HFF-Myc (cell line): Measurements from ENCODE around the gene DNAH8.

ENCODE experiments used
- DNase-seq: peaks from one replicate; pipeline ENCODE4 v3.0.0-alpha.2; 2011; ENCODE audit warnings: low read depth; ENCODE audit errors: extremely low read depth
- H3K4me3 ChIP-seq: replicated peaks from 2 replicates; pipeline ENCODE4 v1.5.1; 2011; ENCODE audit warnings: low read depth, mild to moderate bottlenecking, control low read depth, low read length
- CTCF ChIP-seq: IDR thresholded peaks from 2 replicates; pipeline ENCODE4 v1.5.1; 2012; ENCODE audit warnings: mild to moderate bottlenecking, low read depth, low read length, control low read depth; ENCODE audit errors: missing control alignments

DNAH8 gene

GRCh38 chr6:38806833-38807232 lies 91.7 kb downstream of the DNAH8 start:
- no peak for DNase-seq
- TF ChIP-seq CTCF = no peak
- no peak overlapping the region for H3K4me3 ChIP-seq

DNA sequence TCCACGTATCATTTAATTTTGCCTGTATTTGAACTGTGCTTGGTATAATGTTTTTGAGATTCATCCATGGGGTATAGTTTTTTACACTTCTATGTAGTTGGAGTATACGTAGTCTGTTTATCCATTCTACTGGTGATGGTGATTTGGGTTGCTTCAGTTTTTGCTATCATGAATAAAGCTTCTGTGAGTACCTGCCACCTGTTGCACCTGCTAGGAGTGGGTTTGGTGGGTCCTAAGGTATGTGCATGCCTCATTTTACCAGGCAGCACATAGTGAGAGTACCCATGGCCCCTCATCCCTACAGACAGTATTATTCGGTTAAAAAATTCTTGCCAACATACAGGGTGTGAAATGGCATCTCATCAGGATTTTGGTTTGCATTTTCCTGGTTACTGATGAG lies 92.9 kb downstream of the DNAH8 start:
- no peak for TF ChIP-seq CTCF
- H3K4me3 ChIP-seq = no peak overlapping the region
- no peak for DNase-seq

DNA sequence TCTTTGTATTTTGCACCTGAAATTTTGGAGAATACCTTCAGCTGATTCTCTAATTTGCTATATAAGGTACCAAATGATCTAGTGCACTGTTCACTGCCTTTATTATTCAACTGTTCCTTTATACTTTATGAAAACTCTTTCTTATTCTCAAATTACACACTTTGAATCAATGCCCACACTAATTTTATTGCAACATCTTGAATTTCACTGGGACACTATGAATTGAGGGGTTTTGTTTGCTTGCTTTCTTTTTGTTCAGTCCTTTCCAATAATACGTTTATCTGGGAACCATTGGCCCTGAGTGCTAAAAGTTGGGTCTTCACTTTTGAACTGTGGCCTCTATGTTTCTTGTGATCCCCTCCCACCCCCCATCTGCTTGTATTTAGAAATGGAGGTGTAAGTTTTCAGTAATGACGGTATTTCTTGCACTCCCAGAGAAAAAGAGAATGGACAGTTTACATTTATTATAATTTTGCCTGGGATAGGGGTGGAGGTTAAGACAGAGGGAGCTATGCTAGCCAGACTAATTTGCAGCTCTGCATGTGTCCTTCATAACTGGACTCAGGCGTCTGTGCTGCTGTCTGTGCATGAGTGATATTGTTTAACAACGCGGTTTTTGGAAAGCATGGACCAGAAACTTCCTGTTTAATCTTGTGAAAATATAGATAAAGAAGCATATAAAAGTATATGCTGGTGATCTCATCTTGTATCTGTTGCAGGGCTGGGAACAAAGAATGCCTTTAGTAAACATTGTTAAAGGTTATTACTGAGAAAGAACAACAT lies 98.1 kb downstream of the DNAH8 start:
- no peak for DNase-seq
- no peak for TF ChIP-seq CTCF
- H3K4me3 ChIP-seq = no peak overlapping the region

GRCh38 chr6:38814761-38815160 lies 99.7 kb downstream of the DNAH8 start:
- no peak for TF ChIP-seq CTCF
- no peak for DNase-seq
- H3K4me3 ChIP-seq = no peak overlapping the region

DNA sequence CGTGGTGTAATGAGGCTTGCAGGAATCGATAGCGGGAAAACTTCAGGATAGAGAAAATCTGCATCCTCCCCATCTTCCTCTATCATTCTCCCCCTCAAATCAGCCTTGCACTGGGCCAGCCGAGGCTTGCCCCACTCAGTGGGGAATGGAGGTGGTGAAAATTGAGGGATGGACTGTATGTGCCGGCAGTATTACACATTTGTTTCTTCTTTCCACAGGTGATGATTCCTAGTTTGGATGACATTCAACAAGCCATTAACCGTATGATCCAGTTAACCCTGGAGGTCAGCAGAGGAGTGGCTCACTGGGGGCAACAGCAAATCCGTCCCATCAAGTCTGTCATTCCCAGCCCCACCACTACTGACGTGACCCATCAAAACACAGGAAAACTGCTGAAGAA lies 100.1 kb downstream of the DNAH8 start:
- no peak overlapping the region for H3K4me3 ChIP-seq
- DNase-seq = no peak
- no peak for TF ChIP-seq CTCF

DNA sequence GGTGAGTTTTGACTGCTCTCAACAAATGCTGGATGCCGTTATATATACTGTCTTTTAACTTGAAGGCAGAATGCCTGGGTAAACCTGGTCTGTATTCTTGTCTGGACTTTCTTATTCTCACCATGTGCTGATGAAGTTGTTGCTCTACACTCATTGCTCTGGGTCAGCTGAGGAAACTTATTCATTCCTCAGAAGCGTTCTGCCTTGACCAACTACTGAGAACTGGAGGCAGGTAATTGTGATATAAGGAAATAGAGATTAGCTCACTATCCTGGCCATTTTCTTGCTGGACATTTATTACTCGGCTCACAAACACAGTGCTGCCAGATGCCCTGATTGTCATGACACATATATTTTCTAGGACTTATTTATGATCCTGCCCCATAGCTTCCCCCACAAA lies 103.6 kb downstream of the DNAH8 start:
- no peak overlapping the region for H3K4me3 ChIP-seq
- no peak for TF ChIP-seq CTCF

GRCh38 chr6:38822963-38823362 lies 107.9 kb downstream of the DNAH8 start:
- H3K4me3 ChIP-seq = no peak overlapping the region
- no peak for DNase-seq
- no peak for TF ChIP-seq CTCF

More for the DNA sequence above, 103.6 kb downstream of the DNAH8 start:
- DNase-seq = no peak
